ENCODE results near the gene JMJD1C. TPM values are rescaled to one million over a fixed set of nuclear protein-coding genes. Genes with fewer than 3 reads are reported as not detected.

JMJD1C gene
- total and polyA plus RNA-seq, 10 of the 15 experiments (the other 5 are each of a cell fraction or from before 2014, with no cell fraction given): 31.2 to 83.3 (median 49.5) TPM

DNA sequence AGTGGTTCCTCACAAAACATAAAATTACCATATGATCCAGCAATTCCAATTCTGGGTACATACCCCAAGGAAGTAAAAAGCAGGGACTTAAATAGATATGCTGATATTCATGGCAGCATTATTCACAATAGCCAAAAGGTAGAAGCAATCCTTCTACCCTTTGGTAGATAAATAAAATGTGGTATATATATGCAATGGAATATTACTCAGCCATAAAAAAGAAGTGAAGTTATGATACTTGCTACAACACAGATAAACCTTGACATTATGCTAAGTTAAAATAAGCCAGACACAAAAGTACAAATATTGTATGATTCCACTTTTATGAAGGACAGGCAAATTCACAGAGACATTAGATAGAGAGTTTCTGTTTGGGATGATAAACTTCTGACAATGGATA, 13.3 kb downstream of the JMJD1C start:
- Histone ChIP-seq H3K4me1 (ENCODE audit: control insufficient read depth, insufficient read depth, low read length) (no peaks in the 10 kb centered on the region), H3K9me3 (replicated peaks; ENCODE audit: control insufficient read depth, insufficient read depth, low read length) (no peaks in the 10 kb centered on the region; the same call in 2 of the 3 replicates), H3K27ac (ENCODE audit: control insufficient read depth, insufficient read depth) (no peak overlapping the region), H3K4me2 (ENCODE audit: control insufficient read depth, insufficient read depth) (no peak overlapping the region), H3K79me2 (ENCODE audit: control insufficient read depth, insufficient read depth, low read length) (peaks cover 15% of the 10 kb centered on the region), H3K36me3 (ENCODE audit: control insufficient read depth in 2 of 2, insufficient read depth in 2 of 2, low read length in 1 of 2) (no peaks in the 10 kb centered on the region; a peak in 1 of 4 replicates), H3K4me3 (no peak overlapping the region), H3K27me3 (replicated peaks in 1 of 2; ENCODE audit: control insufficient read depth in 2 of 2, insufficient read depth in 2 of 2, low read length in 1 of 2) (no peaks in the 10 kb centered on the region), H3K9ac (ENCODE audit: control insufficient read depth, insufficient read depth, low read length) (no peak overlapping the region), H2AFZ (ENCODE audit: control insufficient read depth, low read depth, low read length) (no peak overlapping the region), H4K20me1 (ENCODE audit: control insufficient read depth, insufficient read depth) (no peaks in the 10 kb centered on the region)
- ChIA-PET CTCF (interaction anchor here (1.2 kb wide), 1 partner anchor 21 kb away, joined by 3 read pairs; no protein-coding TSS in a partner anchor), RAD21 (ENCODE audit: unreplicated experiment) (interaction anchor here (0.9 to 1.3 kb wide), 2 partner anchors 185 to 235 kb away, joined by 3 to 7 read pairs; no protein-coding TSS in a partner anchor), SMC1A (ENCODE audit: uncharacterized antibody, unreplicated experiment) (interaction anchor here (1.0 kb wide), 1 partner anchor 70 kb away, joined by 3 read pairs; no protein-coding TSS in a partner anchor), POLR2A (no interaction called here)
- no TSS peak for BruUV-seq (replicated peaks)
- TF ChIP-seq MXI1 (IDR thresholded peaks at IDR 0.05; ENCODE audit: low read depth, low read length) (no peak), TCF7 (IDR thresholded peaks at IDR 0.05; ENCODE audit: borderline replicate concordance) (no peak), IKZF2 (IDR thresholded peaks at IDR 0.05) (no peak), SUPT20H (IDR thresholded peaks at IDR 0.05; ENCODE audit: borderline replicate concordance, control insufficient read depth, low read depth, low read length) (no peak), ZNF217 (IDR thresholded peaks at IDR 0.05) (peak; percentile 37; the same call in 1 of the 2 replicates), ZSCAN29 (IDR thresholded peaks at IDR 0.05) (no peak), MYC (IDR thresholded peaks at IDR 0.05; ENCODE audit: insufficient read depth, insufficient read length, insufficient replicate concordance, low read length, severe bottlenecking) (no peak), GATAD2B (conservative IDR thresholded peaks at IDR 0.05; ENCODE audit: low read depth) (no peak)
- no peak for DNase-seq (ENCODE audit: low read depth, low spot score)
- in situ Hi-C loops (cut with MboI) (no loop called here), intact Hi-C loops (cut with micrococcal nuclease; ENCODE audit: unreplicated experiment) (no loop called here)
- FAIRE-seq: no peak
- no peak for ATAC-seq

Measured in GM12878 (cell line).